ENCODE data around the gene RERE.
A peak's percentile ranks its signal among the peaks of the same experiment; 100 is the strongest.

Gene RERE

GRCh38 chr1:8370905-8371315 lies 446.5 kb downstream of the RERE start:
- TF ChIP-seq CTCF (IDR thresholded peaks at IDR 0.05; ENCODE audit: low read length, missing control alignments): no peak
- DNase-seq (ENCODE audit: low read depth): peak; percentile 32

GRCh38 chr1:8370046-8370881 lies 447.2 kb downstream of the RERE start:
- peak; percentile 35 for DNase-seq (ENCODE audit: low read depth)
- no peak overlapping the region for H3K4me3 ChIP-seq (replicated peaks; ENCODE audit: low read depth, low read length)
- TF ChIP-seq CTCF (IDR thresholded peaks at IDR 0.05; ENCODE audit: low read length, missing control alignments): no peak

More at GRCh38 chr1:8370905-8371315, 446.5 kb downstream of the RERE start:
- H3K4me3 ChIP-seq (replicated peaks; ENCODE audit: low read depth, low read length): no peak overlapping the region

GRCh38 chr1:8368956-8369639 lies 448.3 kb downstream of the RERE start:
- no peak for DNase-seq (ENCODE audit: low read depth)
- no peak overlapping the region for H3K4me3 ChIP-seq (replicated peaks; ENCODE audit: low read depth, low read length)
- no peak for TF ChIP-seq CTCF (IDR thresholded peaks at IDR 0.05; ENCODE audit: low read length, missing control alignments)

- DNase-seq (ENCODE audit: low read depth): no peak
- TF ChIP-seq CTCF (IDR thresholded peaks at IDR 0.05; ENCODE audit: low read length, missing control alignments): no peak
- H3K4me3 ChIP-seq (replicated peaks; ENCODE audit: low read depth, low read length): no peak overlapping the region
Observed at GRCh38 chr1:8367571-8368194, 449.8 kb downstream of the RERE start.

GRCh38 chr1:8365661-8366362 lies 451.6 kb downstream of the RERE start:
- no peak overlapping the region for H3K4me3 ChIP-seq (replicated peaks; ENCODE audit: low read depth, low read length)
- no peak for DNase-seq (ENCODE audit: low read depth)

More at GRCh38 chr1:8365661-8366362, 451.6 kb downstream of the RERE start:
- no peak for TF ChIP-seq CTCF (IDR thresholded peaks at IDR 0.05; ENCODE audit: low read length, missing control alignments)
